Measurements from ENCODE around the gene PATL2.
"Not testable (repeated sequence)": the region's sequence is repeated elsewhere in the genome, so short reads cannot be mapped to it uniquely, and the experiment has no call there.

The PATL2 gene

DNA sequence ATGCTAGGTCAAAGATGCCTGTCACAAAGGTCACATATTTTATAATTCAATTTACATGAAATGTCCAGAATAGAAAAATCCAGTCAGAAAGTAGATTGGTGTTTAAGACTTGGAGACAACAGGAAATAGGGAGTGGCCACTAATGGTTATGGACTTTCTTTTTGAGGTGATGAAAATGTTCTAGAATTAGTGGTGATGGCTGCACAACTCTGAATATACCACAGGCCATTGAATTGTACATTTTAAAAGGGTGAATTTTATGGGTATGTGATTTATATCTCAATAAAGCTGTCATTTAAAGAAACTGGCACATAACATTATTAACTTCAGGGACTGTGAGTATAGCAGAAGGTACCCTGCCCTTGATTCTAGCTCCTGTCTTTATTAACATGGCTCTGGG is 63.5 kb downstream of the PATL2 start:
- TF ChIP-seq ZFX (IDR thresholded peaks at IDR 0.05; ENCODE audit: borderline replicate concordance): no peak
- TF ChIP-seq, protein P1, sequence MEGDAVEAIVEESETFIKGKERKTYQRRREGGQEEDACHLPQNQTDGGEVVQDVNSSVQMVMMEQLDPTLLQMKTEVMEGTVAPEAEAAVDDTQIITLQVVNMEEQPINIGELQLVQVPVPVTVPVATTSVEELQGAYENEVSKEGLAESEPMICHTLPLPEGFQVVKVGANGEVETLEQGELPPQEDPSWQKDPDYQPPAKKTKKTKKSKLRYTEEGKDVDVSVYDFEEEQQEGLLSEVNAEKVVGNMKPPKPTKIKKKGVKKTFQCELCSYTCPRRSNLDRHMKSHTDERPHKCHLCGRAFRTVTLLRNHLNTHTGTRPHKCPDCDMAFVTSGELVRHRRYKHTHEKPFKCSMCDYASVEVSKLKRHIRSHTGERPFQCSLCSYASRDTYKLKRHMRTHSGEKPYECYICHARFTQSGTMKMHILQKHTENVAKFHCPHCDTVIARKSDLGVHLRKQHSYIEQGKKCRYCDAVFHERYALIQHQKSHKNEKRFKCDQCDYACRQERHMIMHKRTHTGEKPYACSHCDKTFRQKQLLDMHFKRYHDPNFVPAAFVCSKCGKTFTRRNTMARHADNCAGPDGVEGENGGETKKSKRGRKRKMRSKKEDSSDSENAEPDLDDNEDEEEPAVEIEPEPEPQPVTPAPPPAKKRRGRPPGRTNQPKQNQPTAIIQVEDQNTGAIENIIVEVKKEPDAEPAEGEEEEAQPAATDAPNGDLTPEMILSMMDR (IDR thresholded peaks at IDR 0.05): no peak
- no peak overlapping the region for H3K27ac ChIP-seq

DNA sequence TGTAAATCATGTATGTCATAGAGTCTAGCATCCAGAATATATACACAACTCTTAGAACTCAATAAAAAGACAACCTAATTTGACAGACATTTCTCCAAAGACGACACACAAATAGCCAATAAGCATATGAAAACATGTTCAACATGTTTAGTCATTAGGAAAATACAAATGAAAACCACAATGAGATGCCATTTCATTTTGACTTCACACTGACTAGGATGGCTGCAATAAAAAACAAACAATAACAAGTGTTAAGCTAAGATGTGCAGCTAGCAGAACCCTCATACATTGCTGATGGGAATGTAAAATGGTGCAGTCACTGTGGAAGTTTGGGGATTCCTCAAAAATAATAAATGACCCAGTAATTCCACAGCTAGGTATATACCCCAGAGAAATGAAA is 64.1 kb downstream of the PATL2 start:
- no peak overlapping the region for H3K27ac ChIP-seq
- TF ChIP-seq, protein P1 (IDR thresholded peaks at IDR 0.05): no peak
- TF ChIP-seq ZFX (IDR thresholded peaks at IDR 0.05; ENCODE audit: borderline replicate concordance): no peak

DNA sequence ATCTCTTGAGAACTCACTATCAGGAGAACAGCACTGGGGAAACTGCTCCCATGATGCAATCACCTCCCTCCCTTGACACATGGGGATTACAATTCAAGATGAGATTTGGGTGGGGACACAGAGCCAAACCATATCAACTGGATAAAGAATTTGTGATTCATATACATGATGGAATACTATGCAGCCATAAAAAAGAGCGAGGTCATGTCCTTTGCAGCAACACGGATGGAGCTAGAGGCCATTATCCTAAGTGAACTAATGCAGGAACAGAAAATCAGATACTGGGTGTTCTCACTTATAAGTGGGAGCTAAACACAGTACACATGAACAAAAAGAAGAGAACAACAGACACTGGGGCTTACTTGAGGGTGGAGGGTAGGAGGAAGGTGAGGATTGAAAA is 64.7 kb downstream of the PATL2 start:
- TF ChIP-seq ZFX (IDR thresholded peaks at IDR 0.05; ENCODE audit: borderline replicate concordance): no peak
- TF ChIP-seq, protein P1 (IDR thresholded peaks at IDR 0.05): no peak
- H3K27ac ChIP-seq: no peak overlapping the region

DNA sequence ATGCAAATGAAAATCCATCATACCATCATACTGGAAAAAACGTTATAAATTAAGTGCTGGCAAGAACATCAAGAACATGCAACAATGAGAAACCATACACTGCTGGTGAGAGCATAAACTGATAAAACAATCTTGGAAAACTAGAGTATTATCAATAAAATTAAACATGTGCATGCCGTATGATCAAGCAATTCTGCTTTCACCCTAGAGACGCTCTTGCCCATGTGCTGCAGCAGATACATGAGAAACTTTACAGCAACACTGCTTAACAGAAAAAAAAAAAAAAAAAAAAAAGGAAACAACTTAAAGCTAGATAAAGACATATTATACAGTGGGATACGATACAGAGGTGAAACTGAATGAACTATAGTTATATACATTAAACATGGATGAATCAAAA is 69.5 kb downstream of the PATL2 start:
- H3K27ac ChIP-seq: no peak overlapping the region
- TF ChIP-seq, protein P1 (IDR thresholded peaks at IDR 0.05): no peak
- TF ChIP-seq ZFX (IDR thresholded peaks at IDR 0.05; ENCODE audit: borderline replicate concordance): no peak

DNA sequence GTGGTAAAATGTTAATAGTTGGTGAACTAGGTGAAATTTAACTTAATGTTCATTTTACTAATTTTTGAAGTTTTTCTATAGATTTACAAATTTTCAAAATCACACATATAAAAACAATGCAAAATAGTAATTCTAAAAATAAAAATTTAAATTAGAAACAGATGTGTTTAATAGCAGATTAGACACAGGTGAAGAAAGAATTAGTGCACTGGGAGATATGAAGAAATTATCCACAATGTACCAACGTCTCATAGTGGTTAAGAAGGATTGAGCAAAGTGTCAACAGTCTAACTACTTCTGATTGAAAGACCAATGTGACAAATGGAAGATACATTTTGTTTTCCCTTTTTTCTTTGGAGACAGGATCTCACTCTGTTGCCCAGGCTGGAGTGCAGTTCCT is 74.1 kb downstream of the PATL2 start:
- TF ChIP-seq, protein P1 (IDR thresholded peaks at IDR 0.05): no peak
- TF ChIP-seq ZFX (IDR thresholded peaks at IDR 0.05; ENCODE audit: borderline replicate concordance): no peak
- H3K27ac ChIP-seq: no peak overlapping the region

DNA sequence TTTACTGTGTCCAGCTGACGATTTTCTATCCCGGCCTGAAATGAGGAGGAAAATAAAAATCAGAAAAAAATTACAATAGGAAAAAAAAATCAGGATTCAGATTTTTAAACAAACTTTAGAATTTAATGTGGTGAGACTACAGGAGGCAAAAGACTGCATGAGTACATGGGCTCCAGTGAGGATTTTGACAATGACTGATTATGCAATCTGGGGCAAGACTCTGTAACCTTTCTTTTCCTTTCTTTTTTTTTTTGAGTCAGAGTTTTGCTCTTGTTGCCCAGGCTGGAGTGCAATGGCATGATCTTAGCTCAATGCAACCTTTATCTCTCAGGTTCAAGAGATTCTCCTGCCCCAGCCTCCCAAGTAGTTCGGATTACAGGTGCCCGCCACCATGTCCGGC is 77.5 kb downstream of the PATL2 start:
- H3K27ac ChIP-seq: no peak overlapping the region
- TF ChIP-seq, protein P1 (IDR thresholded peaks at IDR 0.05): no peak
- no peak for TF ChIP-seq ZFX (IDR thresholded peaks at IDR 0.05; ENCODE audit: borderline replicate concordance)

DNA sequence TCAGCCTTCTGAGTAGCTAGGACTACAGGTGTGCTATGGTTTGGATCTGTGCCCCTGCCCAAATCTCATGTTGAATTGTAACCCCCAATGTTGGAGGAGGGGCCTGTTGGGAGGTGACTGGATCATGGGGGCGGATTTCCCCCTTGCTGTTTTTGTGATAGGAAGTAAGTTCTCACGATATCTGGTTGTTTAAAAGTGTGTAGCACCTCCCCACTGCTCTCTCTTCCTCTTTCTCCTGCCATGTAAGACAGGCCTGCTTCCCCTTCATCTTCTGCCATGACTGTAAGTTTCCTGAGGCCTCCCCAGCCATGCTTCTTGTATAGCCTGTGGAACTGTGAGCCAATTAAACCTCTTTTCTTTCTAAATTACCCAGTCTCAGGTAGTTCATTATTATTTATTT is 85.8 kb downstream of the PATL2 start:
- H3K27ac ChIP-seq: not testable (repeated sequence)

DNA sequence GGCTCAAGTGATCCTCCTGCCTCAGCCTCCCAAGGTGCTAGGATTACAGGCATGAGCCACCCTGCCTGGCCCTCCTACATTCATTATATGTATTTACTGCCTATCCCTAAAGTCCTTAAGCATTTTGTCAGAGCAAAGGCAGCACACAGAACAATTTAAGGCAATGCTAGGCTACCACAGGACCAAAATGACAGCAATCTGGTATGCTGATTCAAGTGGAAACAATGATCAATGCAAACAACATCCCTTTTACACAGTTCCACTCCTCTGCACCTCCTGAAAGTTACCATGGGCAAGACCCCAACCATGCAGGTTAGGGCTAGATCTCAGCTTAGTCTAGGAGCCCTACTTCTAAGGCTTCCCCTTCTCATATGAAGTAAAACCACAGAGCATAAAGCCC is 87.9 kb downstream of the PATL2 start:
- no peak overlapping the region for H3K27ac ChIP-seq
- TF ChIP-seq ZFX (IDR thresholded peaks at IDR 0.05; ENCODE audit: borderline replicate concordance): no peak
- TF ChIP-seq, protein P1 (IDR thresholded peaks at IDR 0.05): no peak
